ENCODE measurements around the gene CNGA1. TPM values are rescaled to one million over a fixed set of nuclear protein-coding genes. Genes with fewer than 3 reads are reported as not detected.

CNGA1 gene
- total RNA-seq, 1 donor from 2014 or later: not detected

DNA sequence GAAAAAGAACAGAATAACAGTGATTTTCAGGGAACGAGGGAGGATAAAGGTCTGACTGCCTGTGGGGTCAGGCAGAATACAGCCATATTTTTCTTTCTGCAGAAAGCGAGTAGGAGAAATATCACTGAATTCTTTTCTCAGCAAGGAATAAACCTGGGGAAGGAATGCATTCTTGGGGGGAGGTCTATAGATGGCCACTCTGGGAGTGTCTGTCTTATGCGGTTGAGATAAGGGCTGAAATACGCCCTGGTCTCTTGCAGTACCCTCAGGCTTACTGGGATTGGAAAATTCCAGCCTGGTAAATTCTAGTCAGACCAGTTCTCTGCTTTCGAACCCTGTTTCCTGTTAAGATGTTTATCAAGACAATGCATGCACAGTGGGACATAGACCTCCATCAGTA is 26.3 kb downstream of the CNGA1 start:
- peaks cover 2% of the 10 kb centered on the region for H3K27me3 Mint-ChIP-seq (ENCODE audit: unreplicated experiment)
- no peak for DNase-seq (ENCODE audit: low spot score)
- no peak overlapping the region for H3K4me3 Mint-ChIP-seq (ENCODE audit: unreplicated experiment)
- TF ChIP-seq, protein P1, sequence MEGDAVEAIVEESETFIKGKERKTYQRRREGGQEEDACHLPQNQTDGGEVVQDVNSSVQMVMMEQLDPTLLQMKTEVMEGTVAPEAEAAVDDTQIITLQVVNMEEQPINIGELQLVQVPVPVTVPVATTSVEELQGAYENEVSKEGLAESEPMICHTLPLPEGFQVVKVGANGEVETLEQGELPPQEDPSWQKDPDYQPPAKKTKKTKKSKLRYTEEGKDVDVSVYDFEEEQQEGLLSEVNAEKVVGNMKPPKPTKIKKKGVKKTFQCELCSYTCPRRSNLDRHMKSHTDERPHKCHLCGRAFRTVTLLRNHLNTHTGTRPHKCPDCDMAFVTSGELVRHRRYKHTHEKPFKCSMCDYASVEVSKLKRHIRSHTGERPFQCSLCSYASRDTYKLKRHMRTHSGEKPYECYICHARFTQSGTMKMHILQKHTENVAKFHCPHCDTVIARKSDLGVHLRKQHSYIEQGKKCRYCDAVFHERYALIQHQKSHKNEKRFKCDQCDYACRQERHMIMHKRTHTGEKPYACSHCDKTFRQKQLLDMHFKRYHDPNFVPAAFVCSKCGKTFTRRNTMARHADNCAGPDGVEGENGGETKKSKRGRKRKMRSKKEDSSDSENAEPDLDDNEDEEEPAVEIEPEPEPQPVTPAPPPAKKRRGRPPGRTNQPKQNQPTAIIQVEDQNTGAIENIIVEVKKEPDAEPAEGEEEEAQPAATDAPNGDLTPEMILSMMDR (IDR thresholded peaks at IDR 0.05; ENCODE audit: unreplicated experiment): no peak
- no peaks in the 10 kb centered on the region for H3K36me3 Mint-ChIP-seq (ENCODE audit: low read depth, unreplicated experiment)
- H3K27ac Mint-ChIP-seq (ENCODE audit: unreplicated experiment): no peak overlapping the region
- H3K9me3 Mint-ChIP-seq (ENCODE audit: unreplicated experiment): peaks cover 8% of the 10 kb centered on the region
- no peaks in the 10 kb centered on the region for H3K4me1 Mint-ChIP-seq (ENCODE audit: unreplicated experiment)

DNA sequence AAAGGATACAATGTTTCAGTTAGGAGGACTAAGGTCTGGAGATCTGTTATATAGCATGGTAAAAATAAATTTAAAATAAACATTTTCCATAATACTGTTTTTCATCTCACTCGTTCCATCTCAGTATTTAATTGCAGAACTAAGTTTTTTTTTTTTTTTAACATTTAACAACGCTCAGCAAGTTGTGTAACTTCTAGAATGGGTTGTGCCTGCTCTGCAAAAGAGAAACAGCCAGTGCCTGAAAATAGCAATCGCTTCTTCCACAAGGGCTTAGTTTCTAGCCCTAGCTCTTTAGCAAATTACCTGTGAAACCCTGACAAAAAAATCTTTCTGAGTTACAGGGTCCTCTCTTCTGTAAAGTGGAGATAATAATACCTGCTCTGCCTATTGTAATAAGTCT is 41.9 kb downstream of the CNGA1 start:
- DNase-seq (ENCODE audit: low spot score): no peak
- no peak overlapping the region for H3K4me3 Mint-ChIP-seq (ENCODE audit: unreplicated experiment)
- TF ChIP-seq, protein P1 (IDR thresholded peaks at IDR 0.05; ENCODE audit: unreplicated experiment): no peak
- H3K27ac Mint-ChIP-seq (ENCODE audit: unreplicated experiment): no peak overlapping the region
- H3K27me3 Mint-ChIP-seq (ENCODE audit: unreplicated experiment): no peaks in the 10 kb centered on the region
- peaks cover 5% of the 10 kb centered on the region for H3K4me1 Mint-ChIP-seq (ENCODE audit: unreplicated experiment)
- no peaks in the 10 kb centered on the region for H3K9me3 Mint-ChIP-seq (ENCODE audit: unreplicated experiment)
- no peaks in the 10 kb centered on the region for H3K36me3 Mint-ChIP-seq (ENCODE audit: low read depth, unreplicated experiment)

DNA sequence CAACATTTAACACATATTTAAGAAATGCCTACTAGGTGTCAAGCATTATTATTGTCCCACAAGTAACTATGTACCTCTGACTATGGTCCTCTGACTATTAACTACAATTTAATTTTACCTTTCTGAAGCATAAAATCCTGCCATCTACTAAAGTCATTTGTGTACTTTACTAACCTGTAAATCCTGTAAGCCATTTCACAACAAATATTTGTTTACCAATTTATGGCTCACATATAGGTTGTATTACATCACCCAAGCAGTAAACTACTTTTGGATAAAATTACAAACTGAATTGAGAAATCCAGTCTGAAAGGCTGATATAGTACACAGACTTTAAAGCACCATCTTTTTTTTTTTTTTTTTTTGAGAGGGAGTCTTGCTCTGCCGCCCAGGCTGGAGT is 43.8 kb downstream of the CNGA1 start:
- H3K36me3 Mint-ChIP-seq (ENCODE audit: low read depth, unreplicated experiment): no peaks in the 10 kb centered on the region
- TF ChIP-seq, protein P1 (IDR thresholded peaks at IDR 0.05; ENCODE audit: unreplicated experiment): no peak
- H3K4me3 Mint-ChIP-seq (ENCODE audit: unreplicated experiment): no peak overlapping the region
- no peaks in the 10 kb centered on the region for H3K9me3 Mint-ChIP-seq (ENCODE audit: unreplicated experiment)
- no peaks in the 10 kb centered on the region for H3K27me3 Mint-ChIP-seq (ENCODE audit: unreplicated experiment)
- peaks cover 5% of the 10 kb centered on the region for H3K4me1 Mint-ChIP-seq (ENCODE audit: unreplicated experiment)
- no peak overlapping the region for H3K27ac Mint-ChIP-seq (ENCODE audit: unreplicated experiment)
- DNase-seq (ENCODE audit: low spot score): no peak

DNA sequence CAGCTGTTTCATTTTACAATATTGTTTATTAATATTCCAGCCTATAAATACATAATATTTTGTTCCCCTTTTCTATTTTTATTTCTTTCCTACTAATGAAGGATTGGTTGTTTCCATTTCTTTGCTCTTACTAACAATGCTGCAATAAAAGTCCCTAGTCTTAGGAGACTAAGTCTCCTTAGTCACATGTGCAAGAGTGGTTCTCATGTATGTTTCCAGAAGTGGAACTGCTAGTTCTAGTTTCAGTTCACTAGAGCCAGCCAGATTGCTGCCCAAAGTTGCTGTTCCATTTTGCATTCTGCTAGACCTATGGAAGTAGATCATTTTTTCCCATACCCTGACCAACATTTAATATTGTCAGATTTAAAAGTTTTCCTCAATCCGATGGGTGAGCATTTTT is 44.3 kb downstream of the CNGA1 start:
- TF ChIP-seq, protein P1 (IDR thresholded peaks at IDR 0.05; ENCODE audit: unreplicated experiment): no peak
- H3K4me3 Mint-ChIP-seq (ENCODE audit: unreplicated experiment): no peak overlapping the region
- H3K27ac Mint-ChIP-seq (ENCODE audit: unreplicated experiment): no peak overlapping the region
- H3K36me3 Mint-ChIP-seq (ENCODE audit: low read depth, unreplicated experiment): no peaks in the 10 kb centered on the region
- H3K9me3 Mint-ChIP-seq (ENCODE audit: unreplicated experiment): no peaks in the 10 kb centered on the region
- H3K27me3 Mint-ChIP-seq (ENCODE audit: unreplicated experiment): no peaks in the 10 kb centered on the region
- DNase-seq (ENCODE audit: low spot score): no peak
- H3K4me1 Mint-ChIP-seq (ENCODE audit: unreplicated experiment): peaks cover 5% of the 10 kb centered on the region

DNA sequence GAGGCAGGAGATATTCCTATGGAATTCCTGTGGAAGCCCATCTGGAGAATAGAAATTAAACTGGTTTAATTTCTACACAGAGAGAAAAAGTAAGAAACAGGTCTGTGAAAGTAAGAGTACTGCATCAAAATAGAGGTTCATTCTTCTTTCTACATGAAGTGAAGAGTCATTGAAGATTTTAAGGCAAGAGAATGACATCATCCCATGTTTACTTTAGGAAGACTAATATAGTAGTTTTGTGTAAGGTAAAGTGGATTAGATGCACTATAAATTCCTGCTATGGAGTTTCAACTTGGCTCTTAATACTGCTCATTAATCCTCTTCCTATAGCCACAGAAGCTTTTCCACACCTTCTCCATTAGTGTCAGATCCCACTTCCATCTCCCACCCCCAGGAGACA is 47.6 kb downstream of the CNGA1 start:
- Mint-ChIP-seq H3K27ac (ENCODE audit: unreplicated experiment) (no peak overlapping the region), H3K4me1 (ENCODE audit: unreplicated experiment) (no peaks in the 10 kb centered on the region), H3K9me3 (ENCODE audit: unreplicated experiment) (no peaks in the 10 kb centered on the region), H3K4me3 (ENCODE audit: unreplicated experiment) (no peak overlapping the region), H3K27me3 (ENCODE audit: unreplicated experiment) (no peaks in the 10 kb centered on the region), H3K36me3 (ENCODE audit: low read depth, unreplicated experiment) (no peaks in the 10 kb centered on the region)
- TF ChIP-seq, protein P1 (IDR thresholded peaks at IDR 0.05; ENCODE audit: unreplicated experiment): no peak
- no peak for DNase-seq (ENCODE audit: low spot score)
